ENCODE results near the gene TBC1D12. TPM values are rescaled to one million over a fixed set of nuclear protein-coding genes. Genes with fewer than 3 reads are reported as not detected.

The TBC1D12 gene
- total RNA-seq, 4 donors from 2014 or later = 7.2 to 37.5 (median 13.6) TPM

DNA sequence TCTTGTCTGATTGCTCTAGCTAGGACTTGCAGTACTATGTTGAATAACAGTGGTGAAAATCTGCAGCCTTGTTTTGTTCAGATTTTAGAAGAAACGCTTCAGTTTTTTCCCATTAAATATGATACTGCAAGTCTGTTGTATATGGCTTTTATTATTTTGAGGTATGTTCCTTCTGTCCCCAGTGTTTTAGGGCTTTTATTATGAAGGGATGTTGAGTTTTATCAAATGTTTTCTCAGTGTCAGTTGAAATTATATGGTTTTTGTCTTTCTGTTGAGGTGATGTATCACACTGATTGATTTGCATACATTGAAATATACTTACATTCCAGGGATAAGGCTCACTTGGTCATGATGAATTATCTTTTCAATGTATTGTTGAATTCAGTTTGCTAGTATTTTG, 82.8 kb downstream of the TBC1D12 start:
- H3K36me3 ChIP-seq = peaks cover 0 to 7% of the 10 kb centered on the region in 2 donors
- DNase-seq = no peak
- H3K27me3 ChIP-seq = no peaks in the 10 kb centered on the region
- no peak for TF ChIP-seq POLR2A (IDR thresholded peaks at IDR 0.05)
- TF ChIP-seq, protein P1, sequence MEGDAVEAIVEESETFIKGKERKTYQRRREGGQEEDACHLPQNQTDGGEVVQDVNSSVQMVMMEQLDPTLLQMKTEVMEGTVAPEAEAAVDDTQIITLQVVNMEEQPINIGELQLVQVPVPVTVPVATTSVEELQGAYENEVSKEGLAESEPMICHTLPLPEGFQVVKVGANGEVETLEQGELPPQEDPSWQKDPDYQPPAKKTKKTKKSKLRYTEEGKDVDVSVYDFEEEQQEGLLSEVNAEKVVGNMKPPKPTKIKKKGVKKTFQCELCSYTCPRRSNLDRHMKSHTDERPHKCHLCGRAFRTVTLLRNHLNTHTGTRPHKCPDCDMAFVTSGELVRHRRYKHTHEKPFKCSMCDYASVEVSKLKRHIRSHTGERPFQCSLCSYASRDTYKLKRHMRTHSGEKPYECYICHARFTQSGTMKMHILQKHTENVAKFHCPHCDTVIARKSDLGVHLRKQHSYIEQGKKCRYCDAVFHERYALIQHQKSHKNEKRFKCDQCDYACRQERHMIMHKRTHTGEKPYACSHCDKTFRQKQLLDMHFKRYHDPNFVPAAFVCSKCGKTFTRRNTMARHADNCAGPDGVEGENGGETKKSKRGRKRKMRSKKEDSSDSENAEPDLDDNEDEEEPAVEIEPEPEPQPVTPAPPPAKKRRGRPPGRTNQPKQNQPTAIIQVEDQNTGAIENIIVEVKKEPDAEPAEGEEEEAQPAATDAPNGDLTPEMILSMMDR (IDR thresholded peaks at IDR 0.05) = no peak
- peaks cover 0 to 7% of the 10 kb centered on the region in 2 donors for H3K9me3 ChIP-seq
- H3K27ac ChIP-seq = no peak overlapping the region
- intact Hi-C loops (cut with DNase I; ENCODE audit: low total_unique reads) = no loop called here
- no peaks in the 10 kb centered on the region for H3K4me1 ChIP-seq
- no peak overlapping the region for H3K4me3 ChIP-seq

DNA sequence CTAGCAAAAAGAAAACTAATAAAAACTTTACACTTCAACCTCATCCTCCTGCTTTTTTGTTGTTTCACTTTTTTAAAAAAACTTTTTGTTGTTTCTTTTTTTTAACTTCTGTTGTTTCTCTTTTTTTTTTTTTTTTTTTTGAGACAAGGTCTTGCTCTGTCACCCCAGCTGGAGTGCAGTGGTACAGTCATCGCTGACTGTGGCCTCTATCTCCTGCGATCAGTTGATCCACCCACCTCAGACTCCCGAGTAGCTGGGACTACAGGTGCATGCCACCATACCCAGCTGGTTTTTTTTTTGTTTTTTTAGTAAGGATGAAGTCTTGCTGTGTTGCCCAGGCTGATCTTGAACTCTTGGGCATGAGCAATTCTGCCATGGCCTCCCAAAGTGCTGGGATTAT, 85.2 kb downstream of the TBC1D12 start:
- Histone ChIP-seq H3K4me3 (no peak overlapping the region), H3K4me1 (no peaks in the 10 kb centered on the region), H3K36me3 (peaks cover 0 to 7% of the 10 kb centered on the region in 2 donors), H3K27me3 (no peaks in the 10 kb centered on the region), H3K27ac (no peak overlapping the region), H3K9me3 (peaks cover 0 to 7% of the 10 kb centered on the region in 2 donors)
- no peak for DNase-seq
- intact Hi-C loops (cut with DNase I; ENCODE audit: low total_unique reads) = no loop called here
- TF ChIP-seq, protein P1 (IDR thresholded peaks at IDR 0.05) = no peak
- TF ChIP-seq POLR2A (IDR thresholded peaks at IDR 0.05) = no peak

GRCh38 chr10:94489107-94489506, 86.8 kb downstream of the TBC1D12 start:
- Histone ChIP-seq H3K36me3 (peaks cover 0 to 7% of the 10 kb centered on the region in 2 donors), H3K27me3 (no peaks in the 10 kb centered on the region), H3K4me1 (no peaks in the 10 kb centered on the region), H3K27ac (no peak overlapping the region), H3K4me3 (no peak overlapping the region), H3K9me3 (peaks cover 0 to 7% of the 10 kb centered on the region in 2 donors)
- intact Hi-C loops (cut with DNase I; ENCODE audit: low total_unique reads) = no loop called here
- TF ChIP-seq, protein P1 (IDR thresholded peaks at IDR 0.05) = no peak
- no peak for TF ChIP-seq POLR2A (IDR thresholded peaks at IDR 0.05)
- no peak for DNase-seq

DNA sequence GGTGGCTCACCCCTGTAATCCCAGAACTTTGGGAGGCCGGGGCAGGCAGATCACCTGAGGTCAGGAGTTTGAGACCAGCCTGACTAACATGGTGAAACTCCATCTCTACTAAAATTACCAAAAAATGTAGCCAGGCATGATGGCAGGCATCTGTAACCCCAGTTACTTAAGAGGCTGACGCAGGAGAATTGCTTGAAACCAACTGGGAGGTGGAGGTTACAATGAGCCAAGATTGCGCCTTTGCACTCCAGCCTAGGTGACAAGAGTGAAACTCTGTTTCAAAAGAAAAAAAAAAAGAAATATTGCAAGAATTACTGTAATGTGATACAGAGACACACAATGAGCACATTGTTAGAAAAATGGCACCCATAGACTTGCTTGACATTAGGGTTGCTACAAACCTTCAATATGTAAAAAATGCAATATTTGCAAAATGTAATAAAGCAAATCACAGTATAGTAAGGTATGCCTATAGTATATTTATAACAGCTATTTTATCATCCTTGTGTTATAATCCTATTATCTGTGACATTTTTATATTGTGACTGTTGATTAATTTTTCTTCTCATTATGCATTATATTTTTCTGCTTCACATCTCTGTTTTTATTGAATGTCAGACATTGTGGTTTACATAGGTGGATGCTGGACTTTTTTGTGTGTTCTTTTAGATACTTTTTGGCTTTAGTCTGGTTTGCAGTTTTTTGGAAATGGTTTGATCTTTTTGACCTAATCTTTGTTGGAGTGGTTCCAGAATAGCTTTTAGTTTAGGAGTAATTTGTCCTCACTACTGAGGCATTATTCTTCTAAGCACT, 87.8 kb downstream of the TBC1D12 start:
- H3K4me3 ChIP-seq = no peak overlapping the region
- no peaks in the 10 kb centered on the region for H3K27me3 ChIP-seq
- no peaks in the 10 kb centered on the region for H3K9me3 ChIP-seq
- intact Hi-C loops (cut with DNase I; ENCODE audit: low total_unique reads) = no loop called here
- H3K27ac ChIP-seq = no peak overlapping the region
- TF ChIP-seq, protein P1 (IDR thresholded peaks at IDR 0.05) = no peak
- H3K36me3 ChIP-seq = peaks cover 0 to under 1% of the 10 kb centered on the region in 2 donors
- DNase-seq = no peak
- no peaks in the 10 kb centered on the region for H3K4me1 ChIP-seq

DNA sequence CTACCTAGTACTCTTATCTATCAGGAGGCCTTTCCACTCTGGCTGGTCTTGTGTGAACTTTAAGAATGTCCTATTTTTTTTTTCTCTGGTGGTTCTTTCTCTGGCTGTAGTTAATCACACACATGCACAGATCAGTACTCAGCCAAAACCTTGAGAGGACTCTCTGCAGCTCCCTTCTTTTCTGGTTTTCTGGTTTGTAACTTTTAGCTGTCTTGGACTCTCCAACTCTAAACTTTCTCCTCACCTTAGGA, 88.4 kb downstream of the TBC1D12 start:
- Histone ChIP-seq H3K36me3 (no peaks in the 10 kb centered on the region), H3K27me3 (no peaks in the 10 kb centered on the region), H3K27ac (no peak overlapping the region), H3K4me3 (no peak overlapping the region), H3K4me1 (no peaks in the 10 kb centered on the region), H3K9me3 (no peaks in the 10 kb centered on the region)
- intact Hi-C loops (cut with DNase I; ENCODE audit: low total_unique reads) = no loop called here
- no peak for DNase-seq
- TF ChIP-seq, protein P1 (IDR thresholded peaks at IDR 0.05) = no peak
- TF ChIP-seq POLR2A (IDR thresholded peaks at IDR 0.05) = no peak

Data from uterus (tissue), 4 donors.